Progenitor cell of endocrine pancreas (in vitro differentiated cells): Measurements from ENCODE around the gene RAVER1. TPM values are rescaled to one million over a fixed set of nuclear protein-coding genes. Genes with fewer than 3 reads are reported as not detected.

ENCODE experiments used
- DNase-seq: peaks from one replicate; pipeline ENCODE4 v3.0.0; 2021; ENCODE audit warnings: low spot score; ENCODE audit not compliant: unreplicated experiment
- H3K27ac Mint-ChIP-seq: 2 replicates; pipeline ENCODE4 v1.8.0; 2021; ENCODE audit warnings: mild to moderate bottlenecking, moderate library complexity, mixed read lengths
- H3K27me3 Mint-ChIP-seq: 2 replicates; pipeline ENCODE4 v1.8.0; 2021; ENCODE audit warnings: mixed read lengths
- H3K36me3 Mint-ChIP-seq: 2 replicates; pipeline ENCODE4 v1.8.0; 2022; ENCODE audit warnings: mixed read lengths; ENCODE audit not compliant: insufficient read depth
- H3K4me1 Mint-ChIP-seq: 2 replicates; pipeline ENCODE4 v1.8.0; 2021; ENCODE audit warnings: low read depth, mixed read lengths
- H3K4me3 Mint-ChIP-seq: 2 replicates; pipeline ENCODE4 v1.8.0; 2021; ENCODE audit warnings: low read depth, mild to moderate bottlenecking, moderate library complexity, mixed read lengths
- H3K9me3 Mint-ChIP-seq: 2 replicates; pipeline ENCODE4 v1.8.0; 2021; ENCODE audit warnings: low read depth, mixed read lengths
- CTCF ChIP-seq: fragments of 200-600 bp; sonication (generic); IDR thresholded peaks from one replicate; pipeline ENCODE4 v1.5.0; 2021; ENCODE audit warnings: antibody characterized with exemption, mild to moderate bottlenecking; ENCODE audit not compliant: unreplicated experiment
- total RNA-seq: library from RNA; stranded (reverse); gene quantifications from 2 replicates; pipeline ENCODE4 v1.2.1, GENCODE V29; 2021

Gene RAVER1
- total RNA-seq, 1 donor from 2014 or later: 53.4 TPM

- Mint-ChIP-seq H3K36me3 (peaks cover 4% of the 10 kb centered on the region), H3K27ac (peak overlapping the region; percentile 33), H3K4me3 (no peak overlapping the region), H3K27me3 (no peaks in the 10 kb centered on the region), H3K4me1 (no peaks in the 10 kb centered on the region), H3K9me3 (no peaks in the 10 kb centered on the region)
- DNase-seq: no peak
- no peak for TF ChIP-seq CTCF
Measured at GRCh38 chr19:10325732-10326131, 7.6 kb downstream of the RAVER1 start.

DNA sequence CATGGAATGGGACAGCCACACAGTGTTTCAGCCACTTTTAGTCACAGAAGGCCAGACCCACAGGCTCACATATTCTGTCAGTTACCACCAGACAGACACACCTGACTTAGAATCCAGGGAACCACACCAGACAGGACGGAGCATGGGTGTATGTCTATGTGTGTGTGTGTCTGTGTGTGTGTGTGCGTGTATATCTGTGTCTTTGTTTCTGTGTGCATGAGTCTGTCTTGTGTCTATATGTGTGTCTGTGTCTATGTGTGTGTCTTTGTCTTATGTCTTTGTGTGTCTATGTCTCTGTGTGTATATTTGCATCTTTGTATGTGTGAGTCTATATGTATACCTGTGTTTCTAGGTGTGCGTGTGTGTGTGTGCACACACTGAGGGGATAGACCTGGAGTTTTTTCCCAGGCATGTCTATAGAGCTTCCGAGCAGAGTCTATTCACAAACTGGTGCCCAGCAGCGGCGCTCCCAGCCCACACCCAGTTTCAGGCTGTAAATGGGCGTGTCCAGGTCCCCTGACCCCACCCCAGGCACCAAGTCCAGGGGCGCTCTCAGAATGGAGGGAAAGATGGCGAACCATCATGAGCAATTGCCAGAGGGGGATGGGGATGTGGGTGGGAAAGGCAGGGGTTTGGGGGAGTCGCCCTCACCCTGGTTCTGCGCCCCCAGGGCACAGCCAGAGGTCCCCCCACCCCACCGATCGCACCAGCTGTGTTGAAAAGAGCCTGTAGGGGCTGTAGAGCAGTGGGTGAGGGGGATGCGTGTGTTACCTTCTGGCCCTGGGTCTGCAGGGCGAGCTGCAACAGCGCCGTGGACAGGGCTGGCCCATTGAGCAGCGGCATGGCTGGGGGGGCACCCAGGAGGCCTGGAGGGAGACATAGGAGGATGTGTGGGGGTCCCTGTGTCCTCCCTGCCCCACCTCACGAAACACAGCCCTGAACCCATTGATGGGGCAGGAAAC, 11.2 kb downstream of the RAVER1 start:
- no peak for DNase-seq
- Mint-ChIP-seq H3K27ac (no peak overlapping the region), H3K4me1 (no peaks in the 10 kb centered on the region), H3K9me3 (no peaks in the 10 kb centered on the region), H3K4me3 (no peak overlapping the region), H3K27me3 (no peaks in the 10 kb centered on the region), H3K36me3 (peaks cover 11% of the 10 kb centered on the region)
- no peak for TF ChIP-seq CTCF

GRCh38 chr19:10321417-10321797, 11.9 kb downstream of the RAVER1 start:
- Mint-ChIP-seq H3K4me3 (no peak overlapping the region), H3K4me1 (no peaks in the 10 kb centered on the region), H3K27me3 (no peaks in the 10 kb centered on the region), H3K27ac (no peak overlapping the region), H3K9me3 (no peaks in the 10 kb centered on the region), H3K36me3 (peaks cover 11% of the 10 kb centered on the region)
- no peak for DNase-seq
- no peak for TF ChIP-seq CTCF

DNA sequence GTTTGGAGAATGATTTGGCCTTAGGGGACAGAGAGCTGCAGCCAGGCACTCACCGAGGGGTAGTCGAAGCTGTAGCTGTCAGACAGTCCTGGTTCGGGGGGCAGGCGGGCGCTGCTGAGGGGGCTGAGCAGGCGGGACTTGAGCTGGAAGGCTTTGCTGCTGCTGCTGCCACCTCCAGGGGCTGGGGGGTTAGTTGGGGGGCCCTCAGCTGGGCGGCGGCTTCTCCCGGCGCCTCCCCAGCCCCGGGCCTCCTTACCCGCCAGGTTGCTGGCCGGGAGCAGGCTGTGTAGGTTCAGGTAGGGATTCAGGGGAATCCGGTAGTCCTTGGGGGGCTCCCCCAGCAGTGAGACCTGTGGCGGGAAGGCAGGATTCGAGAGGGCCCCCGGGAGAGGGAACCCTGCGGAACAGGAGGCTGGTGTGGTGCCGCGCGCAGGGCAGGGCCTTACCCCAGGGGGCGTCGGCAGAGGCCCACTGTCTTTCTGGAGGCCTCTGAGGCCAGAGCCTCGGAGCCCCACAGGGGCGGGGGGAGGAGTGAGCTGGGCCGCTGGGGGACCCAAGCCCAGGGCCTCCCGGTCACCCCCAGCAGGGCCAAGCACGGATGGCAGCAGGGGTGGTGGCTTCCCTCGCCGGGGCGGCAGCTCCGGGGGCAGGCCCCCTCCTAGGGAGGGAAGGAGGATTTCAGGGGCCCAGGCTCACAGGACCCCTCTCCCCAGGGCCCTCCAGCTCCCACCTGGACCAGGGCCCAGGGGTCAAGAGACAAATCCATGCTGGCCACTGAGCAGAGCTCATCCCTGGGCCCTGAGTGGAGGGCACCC, 12.5 kb downstream of the RAVER1 start:
- Mint-ChIP-seq H3K27ac (no peak overlapping the region), H3K36me3 (peaks cover 14% of the 10 kb centered on the region), H3K4me3 (no peak overlapping the region), H3K4me1 (peaks cover 6% of the 10 kb centered on the region), H3K27me3 (no peaks in the 10 kb centered on the region), H3K9me3 (no peaks in the 10 kb centered on the region)
- no peak for DNase-seq
- no peak for TF ChIP-seq CTCF
